ENCODE data around the gene NELFB.
A peak's percentile ranks its signal among the peaks of the same experiment; 100 is the strongest.

Gene NELFB

DNA sequence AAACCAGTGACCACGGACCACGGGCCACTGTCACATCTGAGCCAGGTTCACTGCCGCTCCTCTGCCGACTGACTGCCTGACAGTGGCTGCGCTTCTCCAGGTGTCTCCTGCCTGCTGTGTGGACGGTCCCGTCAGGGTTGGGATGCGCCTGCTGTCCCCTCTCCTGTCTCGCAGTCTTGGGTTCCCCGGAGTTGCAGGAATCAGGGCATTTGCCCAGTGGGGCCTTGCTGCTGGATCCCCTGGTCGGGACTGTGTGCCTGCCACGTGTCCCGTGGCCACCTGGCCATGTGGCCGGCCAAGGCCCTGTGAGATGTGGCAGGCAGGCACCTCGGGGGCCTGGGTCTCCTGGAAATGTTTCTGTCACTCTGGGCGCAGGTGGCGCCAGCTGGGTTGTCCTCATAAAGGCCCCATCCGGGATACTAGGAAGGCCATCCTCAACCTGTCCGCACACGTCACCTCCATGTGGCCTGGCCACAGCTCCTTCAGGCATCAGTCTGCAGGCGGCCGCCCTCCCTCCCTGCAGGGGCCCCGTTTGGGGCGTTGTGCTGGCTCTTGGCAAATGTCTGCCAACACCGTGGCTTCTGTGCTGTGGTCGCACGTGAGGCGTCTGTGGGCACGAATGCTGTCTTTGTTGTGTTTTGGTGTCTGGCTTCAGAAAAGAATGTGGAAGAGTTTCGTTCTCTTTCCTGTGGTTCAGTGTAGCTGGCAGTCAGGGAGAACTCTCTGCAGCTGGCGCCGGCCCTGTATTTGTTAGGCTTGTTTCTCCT is 16.0 kb downstream of the NELFB start:
- DNase-seq, result no peak
- H3K9me3 ChIP-seq (ENCODE audit: severe bottlenecking), result no peaks in the 10 kb centered on the region
- no peak overlapping the region for H3K27ac ChIP-seq
- TF ChIP-seq, protein P1, sequence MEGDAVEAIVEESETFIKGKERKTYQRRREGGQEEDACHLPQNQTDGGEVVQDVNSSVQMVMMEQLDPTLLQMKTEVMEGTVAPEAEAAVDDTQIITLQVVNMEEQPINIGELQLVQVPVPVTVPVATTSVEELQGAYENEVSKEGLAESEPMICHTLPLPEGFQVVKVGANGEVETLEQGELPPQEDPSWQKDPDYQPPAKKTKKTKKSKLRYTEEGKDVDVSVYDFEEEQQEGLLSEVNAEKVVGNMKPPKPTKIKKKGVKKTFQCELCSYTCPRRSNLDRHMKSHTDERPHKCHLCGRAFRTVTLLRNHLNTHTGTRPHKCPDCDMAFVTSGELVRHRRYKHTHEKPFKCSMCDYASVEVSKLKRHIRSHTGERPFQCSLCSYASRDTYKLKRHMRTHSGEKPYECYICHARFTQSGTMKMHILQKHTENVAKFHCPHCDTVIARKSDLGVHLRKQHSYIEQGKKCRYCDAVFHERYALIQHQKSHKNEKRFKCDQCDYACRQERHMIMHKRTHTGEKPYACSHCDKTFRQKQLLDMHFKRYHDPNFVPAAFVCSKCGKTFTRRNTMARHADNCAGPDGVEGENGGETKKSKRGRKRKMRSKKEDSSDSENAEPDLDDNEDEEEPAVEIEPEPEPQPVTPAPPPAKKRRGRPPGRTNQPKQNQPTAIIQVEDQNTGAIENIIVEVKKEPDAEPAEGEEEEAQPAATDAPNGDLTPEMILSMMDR (IDR thresholded peaks at IDR 0.05; ENCODE audit: low read depth, low read length), result no peak
- no peaks in the 10 kb centered on the region for H3K27me3 ChIP-seq (ENCODE audit: insufficient read depth, low read depth, severe bottlenecking)
- no peak overlapping the region for H3K4me3 ChIP-seq (ENCODE audit: low read depth, low read length)
- H3K36me3 ChIP-seq, result peaks cover 9% of the 10 kb centered on the region

GRCh38 chr9:137271696-137272076 is 16.6 kb downstream of the NELFB start:
- Histone ChIP-seq H3K27ac (peak overlapping the region; percentile 24; the same call in 1 of the 2 replicates), H3K4me3 (ENCODE audit: low read depth, low read length) (no peak overlapping the region), H3K27me3 (ENCODE audit: insufficient read depth, low read depth, severe bottlenecking) (no peaks in the 10 kb centered on the region), H3K9me3 (ENCODE audit: severe bottlenecking) (no peaks in the 10 kb centered on the region), H3K36me3 (peaks cover 9% of the 10 kb centered on the region)
- TF ChIP-seq, protein P1 (IDR thresholded peaks at IDR 0.05; ENCODE audit: low read depth, low read length), result no peak
- DNase-seq, result peak; percentile 46

GRCh38 chr9:137272241-137273094 is 17.3 kb downstream of the NELFB start:
- Histone ChIP-seq H3K27me3 (ENCODE audit: insufficient read depth, low read depth, severe bottlenecking) (no peaks in the 10 kb centered on the region), H3K27ac (peak overlapping the region; percentile 24), H3K9me3 (ENCODE audit: severe bottlenecking) (no peaks in the 10 kb centered on the region), H3K36me3 (peaks cover 9% of the 10 kb centered on the region), H3K4me3 (ENCODE audit: low read depth, low read length) (no peak overlapping the region)
- TF ChIP-seq, protein P1 (IDR thresholded peaks at IDR 0.05; ENCODE audit: low read depth, low read length), result no peak
- no peak for DNase-seq

DNA sequence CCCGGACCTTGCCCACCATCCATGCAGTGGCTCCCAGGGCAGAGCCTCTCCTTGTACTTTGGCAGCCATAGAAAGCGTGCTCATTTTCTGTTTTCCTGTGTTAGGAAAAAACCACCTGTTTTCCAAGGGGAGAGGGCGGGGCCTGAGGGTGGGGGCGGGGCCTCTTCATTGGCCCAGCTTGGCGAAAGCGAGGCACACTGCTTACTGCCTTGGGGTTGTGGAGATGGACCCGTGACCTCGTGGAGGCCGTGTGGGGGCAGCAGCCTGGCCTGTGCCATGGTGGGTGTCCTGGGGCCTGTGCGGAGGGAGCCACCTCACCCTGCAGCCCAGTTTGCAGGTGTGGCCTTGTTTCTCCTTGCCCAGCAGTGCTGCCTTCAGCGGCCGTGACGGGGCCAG is 18.0 kb downstream of the NELFB start:
- peaks cover 9% of the 10 kb centered on the region for H3K36me3 ChIP-seq
- H3K9me3 ChIP-seq (ENCODE audit: severe bottlenecking), result no peaks in the 10 kb centered on the region
- TF ChIP-seq, protein P1 (IDR thresholded peaks at IDR 0.05; ENCODE audit: low read depth, low read length), result no peak
- H3K27ac ChIP-seq, result peak overlapping the region; percentile 36; the same call in 1 of the 2 replicates
- H3K27me3 ChIP-seq (ENCODE audit: insufficient read depth, low read depth, severe bottlenecking), result no peaks in the 10 kb centered on the region
- no peak overlapping the region for H3K4me3 ChIP-seq (ENCODE audit: low read depth, low read length)
- DNase-seq, result no peak

DNA sequence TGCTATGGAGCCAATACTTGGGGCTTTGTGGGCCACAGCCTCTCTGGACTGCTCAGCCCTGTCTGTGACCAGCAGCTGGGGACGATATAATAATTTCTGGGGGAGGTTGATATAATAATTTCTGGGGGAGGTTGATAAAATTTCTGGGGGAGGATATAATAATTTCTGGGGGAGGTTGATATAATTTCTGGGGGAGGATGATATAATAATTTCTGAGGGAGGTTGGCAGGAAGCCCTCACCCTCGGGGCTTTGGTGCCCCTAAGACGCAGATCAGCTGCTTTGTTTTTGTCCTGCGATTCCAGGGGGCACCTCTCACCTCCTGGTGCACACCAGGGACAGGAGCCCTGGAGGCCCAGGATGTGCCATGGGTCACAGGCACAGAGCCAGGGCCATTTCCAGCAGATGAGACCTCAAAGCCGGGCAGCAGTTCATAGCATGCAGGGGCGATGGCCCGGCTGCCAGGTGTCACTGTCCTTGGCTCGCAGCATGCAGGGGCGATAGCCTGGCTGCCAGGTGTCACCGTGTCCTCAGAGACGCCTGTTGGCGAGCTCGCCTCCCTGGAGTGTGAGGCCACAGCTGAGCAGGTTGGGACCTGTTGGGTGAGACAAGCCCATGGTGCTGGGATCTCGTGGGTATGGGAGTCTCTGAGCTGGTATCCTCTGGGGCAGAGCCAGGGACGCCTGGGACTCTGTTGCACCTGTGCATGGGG is 18.6 kb downstream of the NELFB start:
- Histone ChIP-seq H3K9me3 (ENCODE audit: severe bottlenecking) (no peaks in the 10 kb centered on the region), H3K27me3 (ENCODE audit: insufficient read depth, low read depth, severe bottlenecking) (no peaks in the 10 kb centered on the region), H3K4me3 (ENCODE audit: low read depth, low read length) (no peak overlapping the region), H3K36me3 (peaks cover 6% of the 10 kb centered on the region), H3K27ac (peak overlapping the region; percentile 77)
- DNase-seq, result no peak
- TF ChIP-seq, protein P1 (IDR thresholded peaks at IDR 0.05; ENCODE audit: low read depth, low read length), result no peak

Data from WERI-Rb-1 (cell line).